Stimulated activated CD8-positive, alpha-beta memory T cell treated with anti-CD3 and anti-CD28 coated beads, Interleukin-7, amount 100 ng/mL, for 1 hour (primary cell): ENCODE measurements around the gene PHOX2B.

ENCODE experiments used
- DNase-seq, 2 donors: peaks; one replicate each; pipeline ENCODE4 v3.0.0-alpha.2; 2020; ENCODE audit warnings: low read depth in 2 of 2

PHOX2B gene

DNA sequence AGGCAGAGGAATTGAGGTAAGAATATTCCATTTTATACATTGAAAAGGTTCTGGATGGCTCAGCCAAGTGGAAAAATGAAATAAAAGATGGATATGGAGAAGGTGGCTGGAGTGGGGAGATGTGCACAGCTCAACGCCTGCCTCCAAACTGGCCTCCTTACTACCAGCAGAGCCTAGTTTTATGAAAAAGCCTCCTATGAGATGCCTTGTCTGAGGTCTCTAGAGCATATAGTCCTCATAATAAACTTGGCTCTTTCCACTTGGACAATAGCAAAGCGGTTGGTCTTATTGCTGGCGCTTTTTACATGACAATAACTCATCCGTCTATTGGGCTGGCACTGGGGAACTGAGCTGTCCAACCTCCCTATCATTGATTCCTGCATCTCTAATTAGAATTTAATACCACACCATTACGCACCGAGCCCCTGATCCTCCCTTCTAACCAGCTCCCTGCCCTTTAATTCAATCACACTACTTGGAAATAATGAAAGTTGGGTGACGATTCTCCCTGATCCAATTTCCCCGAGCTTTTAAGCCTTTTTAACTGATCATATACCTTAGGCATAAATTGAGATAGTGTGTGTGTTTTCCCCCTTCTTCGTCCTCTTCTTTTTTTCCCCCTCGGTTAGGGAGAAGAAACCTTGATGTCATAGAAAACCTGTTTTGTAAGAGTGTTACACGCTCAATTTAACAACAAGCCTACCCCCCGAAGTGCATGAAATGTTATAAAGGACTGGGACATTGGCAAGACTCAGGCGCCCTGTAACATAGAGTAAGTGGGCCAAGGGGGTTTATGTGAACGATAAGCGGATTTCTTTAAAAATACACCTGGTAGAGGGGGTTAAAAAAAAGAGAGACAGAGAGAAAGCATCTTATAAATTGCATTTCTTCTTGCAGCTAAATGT lies at the start of gene PHOX2B:
PHOX2B (minus strand) TSS at position 155 of the 905 bp plus-strand sequence; CDS start at position 40, 115 bp downstream.
- DNase-seq, result no peak

DNA sequence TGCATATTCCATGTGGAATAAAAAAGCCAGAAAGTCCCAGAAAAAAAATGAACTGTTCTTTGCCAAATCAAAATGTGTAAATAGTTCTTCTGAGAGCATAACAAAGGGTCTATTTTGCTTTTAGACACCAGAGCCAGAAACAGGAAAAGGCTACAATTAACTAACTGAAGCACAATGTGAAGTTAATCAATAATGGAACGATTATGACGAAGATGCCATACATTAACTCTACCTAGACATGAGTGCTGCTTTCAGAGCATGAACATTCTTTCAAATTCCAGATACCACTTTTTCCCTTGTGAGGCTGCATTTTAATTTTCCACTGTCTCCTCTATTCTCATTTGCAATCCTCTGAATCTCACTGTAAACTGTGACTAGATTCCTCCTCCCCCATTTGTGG lies 48.7 kb upstream of the PHOX2B start:
- no peak for DNase-seq

DNA sequence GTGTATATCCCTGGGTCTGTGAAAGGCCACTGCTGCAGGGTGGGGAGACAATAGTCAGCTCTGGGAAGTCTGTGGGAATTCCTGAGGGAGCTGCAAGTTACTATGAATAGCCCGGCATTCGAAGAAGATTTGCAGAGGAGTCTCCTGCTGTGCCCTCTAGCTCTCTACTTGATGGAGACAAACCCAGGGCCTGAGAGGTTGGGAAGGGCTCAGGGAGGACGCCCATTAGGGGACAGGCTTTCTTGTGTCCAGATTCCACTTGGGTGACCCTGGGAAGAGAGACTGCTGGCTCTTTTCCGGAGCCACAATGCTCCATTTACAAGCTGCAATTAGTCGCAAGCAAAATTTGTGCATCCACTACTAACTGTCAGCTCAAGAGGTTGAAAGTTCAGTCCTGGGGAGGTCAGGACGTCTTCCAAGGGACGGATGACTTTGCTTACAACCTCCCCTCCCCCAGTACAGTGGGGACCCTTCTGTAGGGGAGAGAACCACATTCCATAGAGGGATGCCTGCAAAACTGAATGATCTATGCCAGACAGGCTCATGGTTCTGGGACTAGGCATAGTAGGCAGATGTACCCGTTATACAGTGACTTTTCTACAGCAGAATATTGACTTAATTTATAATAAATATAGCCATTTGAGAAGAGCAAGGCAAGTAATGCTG lies 48.2 kb upstream of the PHOX2B start:
- DNase-seq, result no peak

DNA sequence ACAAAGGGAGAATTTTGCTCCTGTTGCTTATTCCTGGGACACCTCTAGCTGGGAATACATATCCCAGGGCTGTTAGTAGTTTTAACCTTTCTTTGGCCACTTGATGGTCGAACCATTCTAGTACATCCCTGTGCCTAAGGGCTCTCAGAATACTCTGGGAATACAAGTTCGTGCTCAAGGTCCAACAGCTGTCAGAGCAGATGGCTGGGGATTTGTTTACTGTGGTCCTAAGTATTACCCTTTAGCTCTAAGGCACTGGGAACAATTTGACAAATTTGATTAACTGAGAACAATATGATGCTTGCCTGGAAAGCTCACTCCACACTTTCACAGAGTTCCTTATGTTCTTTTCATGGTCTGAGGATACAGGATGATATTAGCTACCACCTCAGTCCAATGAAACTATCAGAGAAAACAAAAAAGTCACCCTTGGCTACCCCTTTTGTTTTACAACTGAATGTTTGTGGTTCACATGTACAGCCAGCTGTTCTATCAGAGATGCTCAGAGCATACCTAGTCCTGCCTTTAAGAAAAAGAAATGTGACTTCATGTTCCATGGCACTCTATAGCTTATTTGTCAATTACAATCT lies 47.4 kb upstream of the PHOX2B start:
- no peak for DNase-seq

DNA sequence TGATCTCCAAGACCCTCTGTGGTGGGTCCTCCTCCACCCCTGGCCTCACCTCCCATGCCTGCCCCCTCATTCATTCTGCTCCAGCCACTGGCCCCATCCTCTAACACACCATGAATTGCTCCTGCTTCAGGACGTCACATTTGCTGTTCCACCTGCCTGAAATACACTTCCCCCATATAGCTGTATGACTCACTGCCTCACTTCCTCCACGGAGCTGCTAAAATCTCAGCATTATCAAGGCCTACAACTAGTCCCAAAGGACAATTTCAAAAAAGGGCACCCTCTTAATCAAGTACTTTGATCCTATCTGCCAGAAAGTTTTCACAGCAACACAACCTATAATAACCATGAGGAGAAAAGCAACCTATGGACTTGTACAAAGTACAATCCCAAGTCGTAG lies 43.6 kb upstream of the PHOX2B start:
- no peak for DNase-seq

DNA sequence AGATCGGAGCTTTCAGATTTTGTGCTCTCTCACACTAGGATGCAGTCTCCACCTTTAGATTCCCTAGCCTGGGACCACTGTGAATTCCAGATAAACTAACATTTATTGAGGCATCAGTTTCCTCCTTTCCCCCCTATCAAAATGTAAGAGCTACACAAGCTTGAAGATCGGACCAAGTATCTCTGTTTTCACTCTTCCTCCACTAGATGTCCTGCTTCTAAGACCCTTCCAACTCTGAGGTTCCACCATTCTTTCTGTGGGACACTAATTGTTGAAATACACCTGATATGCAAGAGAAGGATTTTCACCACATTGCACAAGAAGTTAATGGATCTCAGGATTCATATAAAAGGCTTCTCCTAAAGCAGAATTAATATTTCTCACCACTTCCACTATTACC lies 43.0 kb upstream of the PHOX2B start:
- no peak for DNase-seq

DNA sequence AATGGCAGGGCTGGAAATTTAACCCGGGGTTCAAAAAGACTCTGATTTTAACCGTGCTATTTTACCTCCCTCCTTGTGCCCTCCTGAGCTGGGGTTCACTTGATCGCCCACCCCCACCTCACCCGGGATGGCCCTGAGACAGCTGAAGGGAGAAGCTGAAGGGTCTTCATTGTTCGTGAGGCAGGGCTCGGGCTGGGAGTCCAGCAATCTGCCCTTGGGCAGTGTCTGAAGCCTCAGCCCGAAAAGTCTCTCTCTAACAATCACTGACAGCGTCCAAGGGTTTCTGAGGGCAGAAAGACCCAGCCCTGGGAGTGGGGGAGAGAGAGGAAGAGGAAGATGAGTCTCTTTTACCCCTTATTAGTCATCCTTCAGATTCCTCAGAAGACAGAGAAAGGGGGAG lies 39.4 kb upstream of the PHOX2B start:
- DNase-seq, result no peak

DNA sequence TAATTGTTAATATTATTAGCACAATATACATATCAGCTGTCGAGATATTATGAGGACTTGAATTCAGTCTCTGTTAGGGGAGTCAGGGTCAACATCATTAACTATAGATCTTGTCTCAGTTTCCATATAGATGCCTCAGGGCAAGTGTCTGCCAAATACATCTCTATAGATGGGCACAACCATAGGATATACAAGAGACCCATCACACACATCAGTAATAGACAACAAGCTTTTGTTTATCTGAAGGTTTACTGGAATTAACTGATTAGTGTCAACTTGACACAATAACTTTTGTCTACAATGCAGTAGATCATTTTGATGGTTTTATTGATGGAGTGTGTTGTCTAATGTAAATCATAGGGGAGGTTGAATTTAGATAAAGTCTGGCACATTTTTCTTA lies 37.1 kb upstream of the PHOX2B start:
- DNase-seq, result no peak

DNA sequence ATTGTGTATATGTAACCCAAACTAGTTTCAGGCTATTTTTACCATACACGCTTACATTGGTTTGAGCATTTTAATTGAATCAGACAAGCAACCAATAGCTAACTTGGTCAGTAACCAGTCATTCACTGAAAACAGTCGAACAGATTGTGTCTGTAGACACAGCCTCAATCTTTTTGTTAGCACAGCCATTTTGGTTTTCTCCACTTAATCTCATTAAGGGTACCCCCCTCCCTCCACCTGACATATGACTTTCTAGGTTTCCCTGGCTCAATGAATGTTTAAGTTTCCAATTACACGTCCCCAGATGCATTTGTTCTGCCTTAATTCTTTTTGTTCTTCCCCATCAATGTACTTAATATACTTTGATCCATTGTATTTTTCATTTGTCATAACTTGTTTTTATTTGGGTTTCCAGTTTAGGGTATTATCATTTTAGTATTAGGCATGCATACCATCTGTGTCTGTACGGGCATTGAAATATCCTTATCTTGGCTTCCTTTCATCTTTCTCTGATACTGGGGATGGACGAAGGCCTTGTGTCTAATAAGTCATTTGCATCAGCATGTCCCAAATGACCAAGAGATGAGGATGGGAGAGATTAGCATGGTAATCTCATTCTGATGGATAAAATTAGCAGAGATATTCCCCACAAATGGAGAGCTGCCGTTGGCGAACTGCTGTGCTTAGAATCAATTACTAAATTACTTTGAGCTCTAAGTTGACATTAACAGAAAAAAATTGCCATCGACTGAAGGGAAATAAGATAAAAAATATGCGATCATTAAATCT lies 35.9 kb upstream of the PHOX2B start:
- DNase-seq, result no peak

DNA sequence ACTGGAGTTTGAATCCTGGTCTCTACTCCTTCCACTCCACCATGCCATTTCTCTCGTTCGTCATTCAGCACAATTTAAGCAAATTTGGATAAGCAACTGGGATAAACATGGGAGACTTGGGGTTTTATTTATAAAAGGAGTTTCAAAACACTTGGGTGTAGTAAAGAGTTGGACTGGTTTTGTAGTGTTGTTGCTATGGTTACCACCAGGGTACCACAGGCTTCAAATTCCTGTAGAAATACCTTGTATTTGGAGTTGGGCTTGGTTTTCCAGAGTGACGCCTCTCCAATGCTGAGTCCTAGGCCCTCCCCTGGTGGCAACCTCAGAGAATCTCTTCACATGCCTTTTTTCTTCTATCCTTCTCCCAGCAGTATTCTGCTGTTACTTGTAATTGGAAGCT lies 27.9 kb upstream of the PHOX2B start:
- DNase-seq, result no peak

DNA sequence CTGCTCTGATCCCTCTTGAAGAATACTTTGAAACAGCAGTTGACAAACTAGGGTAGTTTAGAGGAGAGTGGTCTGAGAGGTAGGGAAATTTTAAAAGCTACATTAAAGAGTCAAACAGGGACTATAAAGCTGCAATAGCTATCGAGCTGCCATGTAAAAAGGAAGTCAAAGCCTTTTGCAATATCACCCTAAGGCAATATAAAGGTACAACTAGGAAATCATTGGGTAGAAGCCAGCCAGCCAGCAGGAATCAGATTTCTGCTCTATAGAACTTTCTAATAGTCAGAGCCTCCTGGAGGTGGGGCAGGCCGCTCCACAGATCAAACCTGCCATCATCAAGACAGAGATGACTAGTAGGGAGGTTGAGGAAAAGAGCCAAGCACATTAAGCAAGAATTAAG lies 15.2 kb upstream of the PHOX2B start:
- no peak for DNase-seq

DNA sequence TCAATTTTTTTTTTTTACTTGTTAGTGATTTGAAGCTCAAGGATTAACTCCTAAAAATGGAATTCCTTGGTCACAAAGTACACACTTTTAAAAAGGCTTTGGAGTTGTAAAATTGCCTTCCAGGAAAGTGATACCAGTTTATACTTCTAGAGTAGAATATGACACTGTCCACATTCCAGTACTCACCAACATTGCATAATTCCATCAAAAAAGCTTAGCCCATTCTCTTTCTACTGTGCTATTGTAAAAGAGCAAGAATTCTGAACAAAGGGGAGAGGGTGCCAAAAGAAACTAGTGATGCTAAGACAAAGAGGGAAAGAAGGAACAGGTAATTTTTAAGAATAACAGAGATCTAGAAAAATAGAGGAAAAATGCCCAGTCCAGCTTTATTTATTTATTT lies 10.4 kb upstream of the PHOX2B start:
- no peak for DNase-seq

DNA sequence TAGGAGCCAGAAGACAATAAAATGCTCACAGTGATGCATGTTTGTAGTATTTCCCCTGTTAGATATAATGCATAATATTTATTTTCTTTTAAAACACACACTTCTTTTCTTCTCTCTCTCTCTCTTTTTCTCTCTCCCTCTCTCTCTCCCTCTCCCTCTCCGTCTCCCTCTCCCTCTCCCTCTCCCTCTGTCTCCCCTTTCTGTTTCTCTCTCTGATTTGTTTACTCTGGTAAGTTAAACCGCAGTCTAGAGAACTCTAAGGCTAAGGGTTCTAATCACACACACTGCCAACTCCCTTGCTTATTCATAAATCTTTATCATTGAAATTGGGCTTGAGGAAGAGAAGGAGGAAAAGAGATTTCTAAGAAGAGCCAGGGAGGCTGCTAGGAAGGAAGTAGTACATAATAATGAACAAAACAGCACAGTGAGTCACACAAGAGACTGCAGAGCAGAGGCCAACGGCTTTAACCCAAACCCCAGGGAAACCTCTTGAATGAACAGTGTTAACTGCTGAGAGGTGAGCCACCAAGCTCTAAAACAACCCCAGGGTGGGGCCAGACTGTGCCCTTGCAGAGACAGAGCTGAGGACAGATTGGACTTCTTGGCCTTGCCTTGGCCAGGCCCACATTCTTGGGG lies 9.1 kb upstream of the PHOX2B start:
- no peak for DNase-seq

DNA sequence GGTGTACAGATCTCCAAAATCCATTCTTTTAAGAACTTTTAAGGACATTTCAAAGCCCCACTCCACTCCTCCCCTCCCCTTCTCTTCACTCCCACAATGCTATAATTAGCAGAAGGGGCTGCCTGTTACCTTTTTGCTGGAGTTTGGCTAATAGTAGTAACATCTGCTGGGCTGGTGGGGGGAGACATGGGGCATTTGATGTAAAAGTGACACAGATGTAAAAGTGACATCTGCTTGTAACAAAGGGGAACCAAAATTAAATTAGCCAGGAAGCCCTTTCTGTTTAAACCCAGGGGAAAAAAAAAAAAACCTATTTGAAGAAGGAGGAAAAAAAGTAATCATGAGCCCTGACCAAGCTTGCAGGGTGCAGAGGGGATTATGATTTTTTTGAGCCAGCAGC lies 5.4 kb upstream of the PHOX2B start:
- no peak for DNase-seq

DNA sequence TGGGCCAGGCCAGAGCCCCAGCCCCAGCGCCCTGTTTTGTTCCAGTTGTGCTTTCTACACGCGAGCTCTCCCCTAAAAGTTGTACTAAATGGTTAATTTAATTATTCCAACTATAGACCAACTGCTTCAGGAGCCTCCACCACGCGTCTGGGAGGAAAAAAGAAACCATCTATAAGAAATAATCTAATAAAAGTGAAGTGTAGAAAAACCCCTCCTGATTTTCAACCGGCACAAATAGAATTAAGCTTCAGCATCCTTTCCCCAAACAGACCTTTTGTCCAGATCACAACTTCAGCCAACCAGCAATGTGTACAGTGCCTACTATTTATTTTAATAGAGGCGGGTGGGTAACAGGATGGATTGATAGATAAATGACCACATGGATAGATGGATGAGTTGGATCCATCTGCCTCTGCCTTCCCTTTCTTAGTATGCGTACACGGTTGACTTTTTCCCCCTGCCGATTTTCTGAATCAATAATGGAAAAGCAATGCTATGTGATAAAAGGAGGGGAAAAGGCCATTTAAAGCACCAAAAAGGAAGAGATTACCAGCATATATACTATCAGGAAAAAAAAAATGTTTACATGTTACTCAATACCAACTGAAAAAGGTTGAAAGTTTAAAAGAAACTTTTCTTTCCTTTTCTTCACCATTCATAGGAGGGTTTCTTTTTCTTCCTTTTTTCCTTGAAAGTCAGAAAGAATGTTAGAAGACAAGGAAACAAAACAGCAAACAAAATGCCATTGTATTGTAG lies 3.7 kb upstream of the PHOX2B start:
- DNase-seq, result no peak

DNA sequence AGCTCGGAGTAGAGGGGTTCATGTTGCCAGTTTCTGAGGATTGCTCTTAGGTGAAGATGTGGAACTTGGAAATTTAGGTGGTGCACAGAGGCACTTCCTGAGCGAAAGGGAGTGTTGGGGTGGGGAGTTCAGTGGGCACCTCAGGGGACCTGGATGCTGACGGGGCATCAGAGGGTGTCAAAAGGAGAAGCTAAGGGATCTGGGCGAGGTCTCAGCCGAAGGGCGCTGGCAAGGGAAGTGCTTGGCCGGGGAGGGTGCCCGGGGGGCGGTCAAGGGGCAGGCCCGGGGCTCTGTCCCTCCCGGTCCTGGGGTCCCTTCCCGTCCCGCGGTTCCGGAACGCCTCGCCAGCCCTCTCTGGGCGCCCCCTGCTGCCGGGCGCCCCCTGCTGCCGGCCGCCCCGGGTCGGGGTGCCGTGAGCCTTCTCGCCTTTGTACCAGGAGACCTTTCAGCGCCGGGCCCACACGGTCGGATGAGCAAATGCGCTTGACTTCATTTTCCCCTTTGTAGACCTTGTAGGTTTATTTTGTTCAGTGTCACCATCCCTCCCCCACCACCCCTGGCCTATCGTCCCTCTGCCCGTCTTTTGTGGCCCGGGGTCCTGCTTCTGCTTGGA lies 3.0 kb upstream of the PHOX2B start:
- no peak for DNase-seq

DNA sequence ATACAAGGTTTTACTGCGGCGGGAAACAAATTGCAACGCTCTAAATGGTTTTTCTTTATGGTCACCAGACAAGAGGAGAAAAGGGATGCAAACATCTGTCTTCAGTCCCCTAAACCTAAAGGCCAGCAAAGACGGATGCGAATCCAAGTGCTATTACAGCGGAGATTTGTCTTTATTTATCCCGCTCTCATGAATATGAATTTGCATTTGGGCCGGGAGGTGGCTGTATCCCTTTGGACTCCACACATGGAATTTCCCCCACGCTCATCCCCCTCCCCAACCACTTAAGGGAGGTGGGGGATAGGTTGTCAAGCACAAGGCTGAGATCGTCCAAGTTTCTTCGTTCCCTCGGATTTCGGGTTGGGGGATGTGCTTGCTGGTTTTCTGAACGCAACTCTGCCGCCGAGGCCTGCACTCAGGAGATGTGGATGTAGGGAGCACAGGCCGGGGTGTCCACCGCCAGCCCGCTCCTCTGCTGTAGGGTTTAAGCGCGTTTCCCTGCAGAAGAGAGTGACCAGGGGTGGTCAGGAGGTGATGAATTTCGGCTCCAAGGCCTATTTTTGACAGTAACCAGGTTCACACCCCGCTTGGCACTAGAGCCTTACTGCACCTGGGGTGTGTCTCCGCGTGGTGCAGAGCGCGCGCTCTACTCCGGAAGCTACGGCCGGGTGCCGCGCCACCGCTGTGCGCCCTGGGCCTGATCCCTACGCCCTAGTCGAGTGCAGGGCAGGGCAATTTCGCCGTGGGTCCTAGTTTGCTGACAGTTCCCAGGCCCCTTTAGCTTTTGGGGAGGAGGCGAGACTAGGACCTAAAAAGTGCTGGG lies 2.3 kb upstream of the PHOX2B start:
- DNase-seq, result no peak

DNA sequence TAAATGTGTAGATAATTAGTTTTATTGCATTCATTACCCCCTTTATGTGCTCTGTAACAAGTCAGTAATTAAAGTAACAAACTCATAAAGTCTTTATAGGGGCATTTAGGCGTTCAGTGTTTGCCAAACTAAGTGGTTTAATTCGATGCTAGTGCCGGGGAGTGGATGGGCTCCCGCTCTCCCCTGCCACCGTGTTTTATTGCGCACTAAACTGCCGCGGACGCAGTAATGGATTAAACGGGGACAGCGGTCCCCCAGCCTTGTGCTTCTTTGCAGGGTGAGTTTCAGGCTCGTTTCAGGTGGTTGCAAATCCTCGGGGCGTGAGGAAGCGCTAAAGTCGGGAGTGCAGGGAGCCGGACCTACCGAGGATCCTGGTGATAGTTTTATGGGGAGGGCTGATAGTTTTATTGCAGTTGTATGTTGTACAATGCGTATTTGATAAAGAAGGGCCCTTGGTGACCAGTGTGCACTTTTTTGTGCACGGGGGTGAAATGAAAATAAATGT lies 1.6 kb upstream of the PHOX2B start:
- DNase-seq, result no peak

DNA sequence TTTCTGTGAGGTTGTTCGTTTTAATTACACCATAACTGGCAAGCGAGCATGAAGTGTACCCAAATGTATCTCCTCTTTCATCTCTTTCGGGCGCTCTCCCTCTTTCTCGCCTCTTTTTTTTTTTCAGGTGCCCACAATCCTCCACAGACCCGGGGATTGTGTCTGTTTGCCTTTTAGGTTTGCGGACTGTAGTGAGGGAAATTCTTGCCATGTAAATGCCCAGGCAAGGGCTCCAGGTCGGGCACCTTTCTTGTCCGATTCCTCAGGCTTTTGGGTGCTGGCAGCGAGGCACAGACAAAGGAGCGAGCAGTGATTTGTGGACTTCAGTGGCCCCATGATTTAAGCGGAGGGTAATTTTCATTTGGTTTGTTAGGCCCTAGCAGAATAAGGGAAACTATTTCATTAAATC lies 1.1 kb upstream of the PHOX2B start:
- no peak for DNase-seq
